Stimulated activated CD4-positive, alpha-beta T cell treated with anti-CD3 and anti-CD28 coated beads, Interleukin-15, amount 100 ng/mL, for 1 hour (primary cell): ENCODE results near the gene ANKRD13A.
"Not testable (repeated sequence)": the region's sequence is repeated elsewhere in the genome, so short reads cannot be mapped to it uniquely, and the experiment has no call there.

Experiments used
- DNase-seq, 2 donors: peaks; one replicate each; pipeline ENCODE4 v3.0.0-alpha.2; 2020; ENCODE audit warnings: low read depth in 1 of 2, low spot score in 1 of 2

ANKRD13A gene

DNA sequence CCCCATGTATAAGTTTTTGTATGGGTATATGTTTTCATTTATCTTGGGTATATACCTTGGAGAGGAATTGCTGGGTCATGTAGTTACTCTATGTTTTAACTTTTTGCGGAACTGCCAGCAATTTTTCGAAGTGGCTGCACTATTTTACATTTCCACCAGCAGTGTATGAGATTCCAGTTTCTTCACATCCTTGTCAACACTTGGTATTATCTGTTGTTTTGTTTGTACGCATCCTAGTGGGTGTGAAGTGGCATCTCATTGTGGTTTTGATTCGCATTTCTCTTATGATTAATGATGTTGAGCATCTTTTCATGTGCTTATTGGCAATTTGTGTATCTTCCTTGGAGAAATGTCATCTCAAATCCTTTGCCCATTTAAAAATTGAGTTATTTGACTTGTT, 6.9 kb downstream of the ANKRD13A start:
- DNase-seq, result no peak

DNA sequence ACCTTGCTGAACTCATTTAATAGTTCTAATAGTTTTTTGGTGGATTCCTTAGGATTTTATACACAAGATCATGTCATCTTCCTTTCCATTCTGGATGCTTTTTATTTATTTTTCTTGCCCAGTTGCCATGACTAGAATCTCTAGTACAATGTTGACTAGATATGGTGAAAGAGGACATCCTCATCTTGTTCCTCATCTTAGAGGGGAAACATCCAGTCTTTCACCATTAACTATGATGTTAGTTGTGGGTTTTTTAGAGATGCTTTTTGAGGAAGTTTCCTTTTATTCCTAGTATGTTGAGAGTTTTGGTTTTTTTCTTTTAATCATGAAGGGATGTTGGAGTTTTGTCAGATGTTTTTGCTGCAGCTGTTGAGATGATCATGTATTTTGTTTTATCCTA, 8.7 kb downstream of the ANKRD13A start:
- DNase-seq, result no peak

DNA sequence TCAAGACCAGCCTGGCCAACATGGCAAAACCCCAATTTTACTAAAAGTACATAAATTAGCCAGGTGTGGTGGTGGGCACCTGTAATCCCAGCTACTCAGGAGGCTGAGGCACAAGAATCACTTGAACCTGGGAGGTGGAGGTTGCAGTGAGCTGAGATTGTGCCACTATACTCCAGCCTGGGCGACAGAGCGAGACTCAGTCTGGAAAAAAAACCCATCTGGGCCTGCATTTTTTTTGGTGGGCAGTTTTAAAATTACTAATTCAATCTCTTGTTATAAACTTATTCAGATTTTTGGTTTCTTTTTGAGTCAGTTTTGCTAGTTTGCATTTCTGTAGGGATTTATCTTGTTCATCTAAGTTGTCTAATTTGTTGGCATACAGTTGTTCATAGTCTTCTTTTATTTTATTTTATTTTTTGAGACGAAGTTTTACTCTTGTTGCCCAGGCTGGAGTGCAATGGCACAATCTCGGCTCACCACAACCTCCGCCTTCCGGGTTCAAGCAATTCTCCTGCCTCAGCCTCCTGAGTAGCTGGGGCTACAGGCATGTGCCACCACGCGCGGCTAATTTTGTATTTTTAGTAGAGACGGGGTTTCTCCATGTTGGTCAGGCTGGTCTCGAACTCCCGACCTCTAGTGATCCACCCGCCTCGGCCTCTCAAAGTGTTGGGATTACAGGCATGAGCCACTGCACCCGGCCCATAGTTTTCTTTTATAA, 9.6 kb downstream of the ANKRD13A start:
- DNase-seq, result not testable (repeated sequence)

GRCh38 chr12:110010853-110011723, 11.9 kb downstream of the ANKRD13A start:
- no peak for DNase-seq

DNA sequence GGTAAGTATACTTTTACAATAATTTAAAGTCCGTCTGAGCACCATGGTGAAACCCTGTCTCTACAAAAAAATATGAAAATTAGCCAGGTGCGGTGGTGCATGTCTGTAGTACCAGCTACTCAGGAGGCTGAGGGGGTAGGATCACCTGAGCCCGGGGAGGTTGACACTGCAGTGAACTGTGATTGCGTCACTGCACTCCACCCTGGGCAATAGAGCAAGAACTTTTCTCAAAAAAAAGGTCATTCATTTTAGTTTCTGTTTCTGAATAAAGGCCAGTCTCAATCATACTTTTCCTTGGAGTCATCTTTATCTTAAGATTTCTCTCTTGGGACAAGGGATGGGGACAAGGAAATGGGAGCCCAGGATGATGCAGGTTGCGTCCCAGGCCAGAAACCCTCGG, 12.9 kb downstream of the ANKRD13A start:
- no peak for DNase-seq

DNA sequence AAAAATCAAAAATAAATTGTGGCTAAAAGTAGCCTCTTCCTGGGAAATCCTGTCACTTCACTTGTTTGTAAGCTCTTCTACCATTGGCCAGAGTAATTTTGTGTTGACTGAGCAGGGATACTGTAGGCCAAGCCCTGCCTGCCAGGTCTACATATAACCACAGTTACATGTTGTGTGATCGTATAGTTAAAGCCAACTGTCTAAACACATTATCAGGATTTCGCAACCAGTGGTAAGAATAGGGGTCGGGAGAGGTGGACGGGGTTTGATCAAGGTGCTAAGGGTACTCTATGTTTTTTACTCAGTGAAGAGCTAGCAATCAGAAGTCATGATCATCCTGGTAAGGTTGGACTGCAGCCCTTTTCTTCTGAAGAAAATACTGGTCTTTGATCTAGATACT, 13.4 kb downstream of the ANKRD13A start:
- DNase-seq, result no peak

GRCh38 chr12:110015132-110015531, 15.9 kb downstream of the ANKRD13A start:
- DNase-seq, result no peak

- no peak for DNase-seq
Observed at GRCh38 chr12:110020956-110021355, 21.7 kb downstream of the ANKRD13A start.

DNA sequence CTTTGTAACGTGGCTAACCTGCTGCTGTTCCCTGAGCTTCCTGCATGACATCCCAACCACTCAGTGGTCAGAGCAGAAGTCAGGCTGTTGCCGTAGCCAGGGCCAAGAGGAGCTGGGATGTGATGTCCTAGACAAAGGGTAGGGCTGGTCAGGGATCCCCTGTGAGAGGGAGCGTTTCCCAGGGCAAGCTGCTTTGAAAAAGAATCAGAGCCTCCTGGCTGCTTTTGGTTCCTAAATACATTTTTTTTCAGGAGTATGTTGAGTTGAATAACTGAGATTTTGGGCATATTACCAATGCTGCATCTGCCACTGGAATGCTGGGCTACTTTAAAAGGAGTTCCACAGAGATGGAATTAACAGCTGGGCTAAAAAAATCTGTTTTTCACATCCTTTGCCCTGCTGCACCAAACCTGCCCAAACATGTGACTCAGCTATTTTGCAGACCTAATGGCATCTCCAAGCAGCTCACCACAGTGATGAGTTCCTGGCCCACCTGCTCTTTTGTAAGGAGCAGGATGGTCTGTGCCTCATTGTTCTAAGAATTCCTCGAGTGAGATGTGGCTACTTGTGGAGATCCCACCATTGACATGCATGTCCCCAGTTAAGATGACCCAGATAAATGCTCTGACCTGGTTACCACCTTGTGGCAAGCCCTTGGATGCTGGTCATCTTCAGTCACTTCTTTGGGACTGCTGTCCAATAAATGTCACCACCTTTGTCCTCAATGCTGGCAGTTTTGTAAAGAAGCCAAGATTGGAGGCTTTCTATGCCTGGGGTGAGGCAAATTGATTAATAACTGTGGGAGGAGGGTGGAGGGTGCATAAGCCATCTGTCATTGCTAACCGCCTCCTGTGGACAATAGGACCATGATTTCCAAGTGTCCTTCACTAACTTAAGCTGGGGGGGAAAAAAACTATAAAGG, 24.1 kb downstream of the ANKRD13A start:
- no peak for DNase-seq

- no peak for DNase-seq
Observed at GRCh38 chr12:110024051-110024450, 24.8 kb downstream of the ANKRD13A start.

DNA sequence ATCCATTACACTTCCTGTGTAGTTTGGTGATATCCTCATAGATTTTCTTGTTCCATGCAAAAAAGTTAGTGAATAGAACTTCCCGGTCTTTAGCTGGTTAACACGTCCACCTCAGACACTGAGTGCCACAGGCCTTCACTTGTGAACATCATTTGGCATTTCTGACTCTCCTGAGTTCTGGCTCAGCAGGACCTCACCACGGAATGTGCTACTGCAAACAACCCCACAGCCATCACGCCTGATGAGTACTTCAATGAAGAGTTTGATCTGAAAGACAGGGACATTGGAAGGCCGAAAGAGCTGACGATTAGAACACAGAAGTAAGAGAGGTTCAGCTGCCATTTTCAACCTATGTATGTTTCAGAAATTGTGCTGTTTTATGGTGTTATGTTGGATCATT, 29.1 kb downstream of the ANKRD13A start:
- no peak for DNase-seq

DNA sequence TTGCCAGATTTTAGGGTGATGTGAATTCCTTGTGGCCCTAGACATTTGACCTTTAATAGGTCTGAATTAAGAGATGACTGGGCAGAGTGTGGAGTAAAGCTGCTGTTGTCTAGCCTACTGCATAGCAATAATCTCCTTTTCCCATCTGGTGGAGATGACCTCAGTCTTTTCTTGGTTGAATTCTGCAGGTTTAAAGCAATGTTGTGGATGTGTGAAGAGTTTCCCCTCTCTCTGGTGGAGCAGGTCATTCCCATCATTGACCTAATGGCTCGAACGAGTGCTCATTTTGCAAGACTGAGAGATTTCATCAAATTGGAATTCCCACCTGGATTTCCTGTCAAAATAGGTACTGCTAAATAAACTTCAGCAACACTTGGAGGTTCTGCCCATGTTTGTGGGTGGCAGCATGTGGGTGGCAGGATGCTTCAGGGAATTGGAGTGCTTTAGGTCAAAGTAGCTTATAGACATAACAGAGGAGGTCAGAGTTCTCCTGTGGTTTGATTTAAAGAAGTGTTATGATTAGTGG, 30.1 kb downstream of the ANKRD13A start:
- DNase-seq, result no peak

GRCh38 chr12:110033888-110034287, 34.7 kb downstream of the ANKRD13A start:
- DNase-seq, result no peak

- no peak for DNase-seq
Observed at GRCh38 chr12:110035534-110036104, 36.4 kb downstream of the ANKRD13A start.

DNA sequence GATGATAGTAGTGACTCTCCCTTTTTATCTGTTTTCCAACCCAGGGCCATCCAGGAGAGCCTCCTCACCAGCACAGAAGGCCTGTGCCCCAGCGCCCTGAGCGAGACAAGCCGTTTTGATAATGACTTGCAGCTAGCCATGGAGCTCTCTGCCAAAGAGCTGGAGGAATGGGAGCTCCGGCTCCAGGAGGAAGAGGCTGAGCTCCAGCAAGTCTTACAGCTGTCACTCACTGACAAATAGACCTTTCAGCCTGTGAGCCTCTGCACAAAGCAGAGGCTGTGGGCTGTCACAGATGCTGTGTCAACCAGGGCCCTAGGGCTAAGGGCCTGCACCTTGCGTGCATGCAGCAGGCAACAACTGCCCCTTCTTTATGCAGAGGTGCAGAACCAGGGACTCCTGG, 38.1 kb downstream of the ANKRD13A start:
- no peak for DNase-seq

DNA sequence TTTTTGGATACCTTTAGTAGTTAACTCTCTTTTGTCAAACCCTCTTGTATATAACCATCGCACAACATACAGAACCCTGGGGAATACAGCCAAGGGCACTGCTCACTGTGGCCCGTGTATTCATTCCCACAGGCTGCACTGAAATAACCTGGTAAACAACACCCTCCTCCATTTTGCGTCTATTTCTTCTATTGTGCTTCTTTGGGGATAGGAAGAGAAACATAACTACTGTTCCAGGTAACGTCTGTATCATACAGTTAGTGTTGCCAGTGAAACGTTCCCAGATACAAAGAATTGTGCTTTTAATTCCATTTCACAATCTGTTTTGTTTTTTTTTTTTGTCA, 39.5 kb downstream of the ANKRD13A start:
- no peak for DNase-seq

- DNase-seq, result no peak
Observed at GRCh38 chr12:110039085-110039807, 40.0 kb downstream of the ANKRD13A start.

DNA sequence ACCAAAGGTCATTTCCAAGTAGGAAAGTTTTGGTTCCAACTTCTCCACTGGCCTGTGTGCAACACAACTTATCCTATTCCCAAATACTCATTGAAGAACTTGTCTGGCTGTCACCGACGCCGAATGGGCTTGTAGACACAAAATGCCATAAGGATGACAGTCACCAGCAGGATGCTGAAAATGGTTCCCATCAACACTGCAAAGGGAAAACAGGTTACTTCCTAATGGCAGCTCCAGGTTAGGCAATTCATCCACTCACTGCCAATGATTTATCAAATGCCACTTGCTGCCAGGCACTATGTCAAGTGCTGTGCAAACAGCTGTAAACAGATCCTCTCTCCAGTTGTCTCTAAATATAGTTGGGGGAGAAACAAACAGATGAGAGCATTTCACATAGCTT, 43.0 kb downstream of the ANKRD13A start:
- DNase-seq, result no peak

- no peak for DNase-seq
Observed at GRCh38 chr12:110046451-110047187, 47.4 kb downstream of the ANKRD13A start.
